Endothelial cell of umbilical vein (primary cell): Measurements from ENCODE around the gene CES1. TPM values are rescaled to one million over a fixed set of nuclear protein-coding genes. Genes with fewer than 3 reads are reported as not detected.

Experiments used
- BruUV-seq: library from RNA; stranded (reverse); fragments of 400-500 nt; replicated peaks from 2 replicates; lab custom pipeline; 2021; lab: Mats Ljungman, UMichigan
- CTCF ChIA-PET: fragments of 300-600, 350-600 bp; sonication (Branson Sonifier 250); formaldehyde crosslinking; loops from one replicate; lab custom pipeline; 2021; ENCODE audit warnings: antibody characterized with exemption, inconsistent platforms; lab: Charles Lee
- POLR2A ChIA-PET: fragments of 300-600, 350-600 bp; sonication (Branson Sonifier 250); formaldehyde crosslinking; loops from one replicate; lab custom pipeline; 2021; ENCODE audit warnings: antibody characterized with exemption, inconsistent platforms; lab: Charles Lee
- DNase-seq: peaks from one replicate; pipeline ENCODE4 v3.0.0-alpha.2; 2011; ENCODE audit warnings: low read depth, low spot score
- FAIRE-seq: peaks from 2 replicates; lab custom pipeline; 2011; peaks lifted over from hg19 to GRCh38; lab: Jason Lieb, UNC
- H2AFZ ChIP-seq: 2 replicates; pipeline ENCODE4 v1.6.0; 2012; ENCODE audit warnings: low read depth, low read length, control low read depth, inconsistent platforms
- H3K27ac ChIP-seq: 2 replicates; pipeline ENCODE4 v1.5.1; 2011; ENCODE audit warnings: low read depth, mild to moderate bottlenecking, control low read depth, low read length, moderate library complexity; ENCODE audit not compliant: insufficient read depth
- H3K27me3 ChIP-seq, 2 experiments: 2 replicates each; pipeline versions ENCODE4 v1.6.0 to v1.6.1; 2011; ENCODE audit warnings: low read length in 2 of 2, mixed read lengths in 1 of 2; ENCODE audit not compliant: control insufficient read depth in 2 of 2, insufficient read depth in 2 of 2
- H3K36me3 ChIP-seq, 2 experiments: 2 replicates in 1 of 2; 3 replicates in 1 of 2; pipeline ENCODE4 v1.5.1; 2011; ENCODE audit warnings: low read length in 2 of 2, mild to moderate bottlenecking in 1 of 2, moderate library complexity in 1 of 2; ENCODE audit not compliant: control insufficient read depth in 2 of 2, insufficient read depth in 2 of 2; ENCODE audit errors: extremely low read depth in 1 of 2
- H3K4me1 ChIP-seq: 3 replicates; pipeline ENCODE4 v1.5.1; 2011; ENCODE audit warnings: mild to moderate bottlenecking, low read length; ENCODE audit not compliant: control insufficient read depth, insufficient read depth; ENCODE audit errors: extremely low read depth
- H3K4me2 ChIP-seq: 2 replicates; pipeline ENCODE4 v1.6.1; 2011; ENCODE audit warnings: low read length, control low read depth, mixed read lengths; ENCODE audit not compliant: insufficient read depth
- H3K4me3 ChIP-seq, 3 experiments: fragments of 200-600 bp in 1 of 3; sonication (generic), shearing (Covaris generic) in 1 of 3; replicated peaks in 1 of 3; 2 replicates each; pipeline ENCODE4 v1.5.1; 2011 to 2016; ENCODE audit warnings: control low read depth in 3 of 3, low read length in 3 of 3, mild to moderate bottlenecking in 2 of 3, inconsistent platforms in 1 of 3, low read depth in 1 of 3, moderate library complexity in 1 of 3; ENCODE audit not compliant: insufficient read depth in 1 of 3
- H3K79me2 ChIP-seq: 2 replicates; pipeline ENCODE4 v1.6.0; 2012; ENCODE audit warnings: low read length, inconsistent platforms; ENCODE audit not compliant: control insufficient read depth, insufficient read depth
- H3K9ac ChIP-seq: replicated peaks from 2 replicates; pipeline ENCODE3; 2011; ENCODE audit warnings: low read length, control low read depth; ENCODE audit not compliant: insufficient read depth; ENCODE audit errors: extremely low read depth
- H3K9me1 ChIP-seq: replicated peaks from 3 replicates; pipeline ENCODE4 v1.6.0; 2011; ENCODE audit warnings: mild to moderate bottlenecking, low read length; ENCODE audit not compliant: control insufficient read depth, insufficient read depth; ENCODE audit errors: extremely low read depth
- H3K9me3 ChIP-seq: replicated peaks from 2 replicates; pipeline ENCODE4 v1.5.1; 2012; ENCODE audit warnings: low read length, inconsistent platforms; ENCODE audit not compliant: control insufficient read depth, insufficient read depth
- H4K20me1 ChIP-seq: replicated peaks from 2 replicates; pipeline ENCODE3; 2011; ENCODE audit warnings: mild to moderate bottlenecking, low read length; ENCODE audit not compliant: control insufficient read depth, insufficient read depth; ENCODE audit errors: extremely low read depth
- EZH2 ChIP-seq: IDR thresholded peaks from 2 replicates; pipeline ENCODE4 v1.6.1; 2012; ENCODE audit warnings: borderline replicate concordance, low read depth, mild to moderate bottlenecking, moderate library complexity, low read length, inconsistent platforms; ENCODE audit not compliant: severe bottlenecking
- FOS ChIP-seq: IDR thresholded peaks from 2 replicates; pipeline ENCODE4 v1.6.1; 2011; ENCODE audit warnings: mild to moderate bottlenecking, low read length, moderate library complexity, borderline replicate concordance; ENCODE audit not compliant: insufficient read depth
- GATA2 ChIP-seq: IDR thresholded peaks from 2 replicates; pipeline ENCODE4 v1.7.0; 2011; ENCODE audit warnings: low read depth, mild to moderate bottlenecking, moderate library complexity, mixed read lengths, low read length; ENCODE audit not compliant: insufficient read length, insufficient read depth
- JUN ChIP-seq: IDR thresholded peaks from 2 replicates; pipeline ENCODE4 v1.6.1; 2011; ENCODE audit warnings: borderline replicate concordance, low read depth; ENCODE audit not compliant: insufficient read length, insufficient read depth
- MYC ChIP-seq: IDR thresholded peaks from one replicate; pipeline ENCODE4 v1.6.1; 2011; ENCODE audit warnings: mild to moderate bottlenecking, low read depth, low read length
- POLR2A ChIP-seq: IDR thresholded peaks from 2 replicates; pipeline ENCODE4 v1.6.1; 2012; ENCODE audit warnings: low read depth, mild to moderate bottlenecking, control low read depth, low read length
- POLR2AphosphoS5 ChIP-seq: IDR thresholded peaks from 2 replicates; pipeline ENCODE4 v1.6.1; 2012; ENCODE audit warnings: low read depth, mild to moderate bottlenecking, control low read depth, low read length, moderate library complexity; ENCODE audit not compliant: insufficient read depth
- dilution Hi-C: fragments of 300-500 bp; cut with MboI; formaldehyde crosslinking; loops from one replicate; pipeline ENCODE4 v1.15.0; 2019; ENCODE audit warnings: low sequenced_read_pairs; ENCODE audit not compliant: extremely low pct_ligation_motif_present
- intact Hi-C: fragments of 100-400 bp; cut with micrococcal nuclease; formaldehyde crosslinking; loops from one replicate; pipeline ENCODE4 v1.10.0; 2022
- polyA plus RNA-seq, 4 experiments: library from polyadenylated mRNA; depleted of rRNA in 3 of 4; stranded (reverse) in 3 of 4; unstranded in 1 of 4; fragments of >200 nt; gene quantifications; 2 replicates each; pipeline versions ENCODE4 v1.2.1 to v1.2.3, GENCODE V29; 2011 to 2012; ENCODE audit warnings: missing spikeins in 1 of 4
- total RNA-seq: library from RNA; stranded (reverse); gene quantifications from 2 replicates; pipeline ENCODE4 v1.2.3, GENCODE V29; 2021
- TF ChIP-seq, protein P1 (sequence below): IDR thresholded peaks from 2 replicates; pipeline ENCODE4 v1.6.1; 2011; ENCODE audit not compliant: insufficient read depth, insufficient read length
- TF ChIP-seq, protein P2 (sequence below), 2 donors: IDR thresholded peaks; 1 replicate in 1 of 2; 2 replicates in 1 of 2; pipeline ENCODE4 v1.5.1; 2011; ENCODE audit warnings: low read length in 2 of 2, mild to moderate bottlenecking in 2 of 2, moderate library complexity in 2 of 2, control low read depth in 1 of 2, inconsistent platforms in 1 of 2, low read depth in 1 of 2; ENCODE audit not compliant: insufficient read depth in 1 of 2; ENCODE audit errors: extremely low read depth in 1 of 2

Gene CES1
- total and polyA plus RNA-seq, 2 donors (not counting 3 experiments of a cell fraction or from before 2014, with no cell fraction given): not detected

DNA sequence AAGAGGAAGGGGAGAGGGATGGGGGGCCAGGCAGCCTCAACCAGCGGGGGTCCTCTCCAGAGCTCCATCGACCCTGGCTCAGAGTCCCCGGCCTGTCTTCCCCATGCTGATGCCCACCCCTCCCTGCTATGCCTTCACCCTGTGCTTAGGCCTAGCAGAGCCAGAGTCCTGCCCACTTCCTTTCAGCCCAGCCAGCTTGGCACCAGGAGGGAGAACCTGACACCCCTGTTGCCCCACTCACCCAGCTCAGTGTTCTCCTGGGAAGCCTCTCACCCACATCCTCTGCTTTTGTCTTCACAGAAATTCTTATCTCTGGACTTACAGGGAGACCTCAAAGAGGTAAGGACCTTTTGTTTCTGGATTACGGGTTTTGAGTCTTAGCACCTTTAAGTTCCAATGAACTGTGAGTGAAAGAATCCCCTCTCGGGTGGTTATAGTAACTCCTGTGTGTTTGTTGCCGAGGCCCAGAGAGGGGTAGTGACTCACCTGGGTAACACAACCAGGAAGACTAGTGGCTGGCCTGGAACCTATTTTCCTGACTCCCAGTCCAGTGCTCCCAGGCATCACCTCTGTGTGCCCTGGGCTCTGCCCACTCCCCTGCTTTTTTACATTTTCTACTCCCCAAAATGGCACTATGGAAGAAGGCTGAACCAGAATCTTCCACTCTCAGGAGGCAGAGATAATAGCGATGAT is 53.3 kb downstream of the CES1 start:
- no peak for FAIRE-seq
- dilution Hi-C loops: no loop called here
- CTCF ChIA-PET: no interaction called here

More for the DNA sequence above, 53.3 kb downstream of the CES1 start:
- no peak overlapping the region for H3K4me2 ChIP-seq
- no peak overlapping the region for H2AFZ ChIP-seq
- no peaks in the 10 kb centered on the region for H3K9me3 ChIP-seq
- H4K20me1 ChIP-seq: no peaks in the 10 kb centered on the region
- H3K4me3 ChIP-seq: no peak overlapping the region
- DNase-seq: no peak
- no peaks in the 10 kb centered on the region for H3K27me3 ChIP-seq
- no peak overlapping the region for H3K9ac ChIP-seq
- no peaks in the 10 kb centered on the region for H3K36me3 ChIP-seq
- no peaks in the 10 kb centered on the region for H3K4me1 ChIP-seq
- no peak overlapping the region for H3K27ac ChIP-seq
- intact Hi-C loops: no loop called here
- no peak for TF ChIP-seq MYC
- TF ChIP-seq, protein P1, sequence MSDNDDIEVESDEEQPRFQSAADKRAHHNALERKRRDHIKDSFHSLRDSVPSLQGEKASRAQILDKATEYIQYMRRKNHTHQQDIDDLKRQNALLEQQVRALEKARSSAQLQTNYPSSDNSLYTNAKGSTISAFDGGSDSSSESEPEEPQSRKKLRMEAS: no peak
- TF ChIP-seq, protein P2, sequence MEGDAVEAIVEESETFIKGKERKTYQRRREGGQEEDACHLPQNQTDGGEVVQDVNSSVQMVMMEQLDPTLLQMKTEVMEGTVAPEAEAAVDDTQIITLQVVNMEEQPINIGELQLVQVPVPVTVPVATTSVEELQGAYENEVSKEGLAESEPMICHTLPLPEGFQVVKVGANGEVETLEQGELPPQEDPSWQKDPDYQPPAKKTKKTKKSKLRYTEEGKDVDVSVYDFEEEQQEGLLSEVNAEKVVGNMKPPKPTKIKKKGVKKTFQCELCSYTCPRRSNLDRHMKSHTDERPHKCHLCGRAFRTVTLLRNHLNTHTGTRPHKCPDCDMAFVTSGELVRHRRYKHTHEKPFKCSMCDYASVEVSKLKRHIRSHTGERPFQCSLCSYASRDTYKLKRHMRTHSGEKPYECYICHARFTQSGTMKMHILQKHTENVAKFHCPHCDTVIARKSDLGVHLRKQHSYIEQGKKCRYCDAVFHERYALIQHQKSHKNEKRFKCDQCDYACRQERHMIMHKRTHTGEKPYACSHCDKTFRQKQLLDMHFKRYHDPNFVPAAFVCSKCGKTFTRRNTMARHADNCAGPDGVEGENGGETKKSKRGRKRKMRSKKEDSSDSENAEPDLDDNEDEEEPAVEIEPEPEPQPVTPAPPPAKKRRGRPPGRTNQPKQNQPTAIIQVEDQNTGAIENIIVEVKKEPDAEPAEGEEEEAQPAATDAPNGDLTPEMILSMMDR (IDR thresholded peaks at IDR 0.05; ENCODE audit: extremely low read depth in 1 of 2, insufficient read depth in 1 of 2, low read depth in 1 of 2, low read length in 2 of 2): no peak
- TF ChIP-seq GATA2: no peak
- no peak for TF ChIP-seq FOS
- TF ChIP-seq JUN: no peak
- no peak for TF ChIP-seq POLR2AphosphoS5
- TF ChIP-seq POLR2A: no peak
- no peak for TF ChIP-seq EZH2
- POLR2A ChIA-PET: no interaction called here
- H3K9me1 ChIP-seq: no peaks in the 10 kb centered on the region
- BruUV-seq: no TSS peak
- no peaks in the 10 kb centered on the region for H3K79me2 ChIP-seq
